SK-N-DZ (cell line): ENCODE data around the gene AGFG1.

ENCODE experiments used
- DNase-seq: peaks from one replicate; pipeline ENCODE4 v3.0.0-alpha.2; 2015; ENCODE audit warnings: low spot score

AGFG1 gene

GRCh38 chr2:227608561-227609338 lies 136.8 kb downstream of the AGFG1 start:
- no peak for DNase-seq

DNA sequence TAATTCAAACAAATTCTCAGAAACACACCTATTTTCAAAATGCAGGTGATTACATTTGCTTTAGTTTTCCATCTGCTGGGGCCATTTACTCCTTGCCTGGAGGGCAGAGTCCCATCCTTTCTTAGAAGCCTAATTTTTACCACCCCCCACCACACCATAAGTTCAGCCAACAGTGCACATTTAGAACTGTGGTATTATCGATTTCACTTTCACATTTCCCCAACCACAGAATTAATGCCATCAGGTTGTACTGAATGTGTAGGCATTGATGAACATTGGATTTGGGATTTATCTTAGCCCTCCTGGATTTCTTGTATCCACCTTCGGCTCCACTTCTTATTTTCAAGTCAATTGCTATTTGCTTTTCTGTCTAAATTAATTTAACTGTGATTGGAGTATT lies 138.2 kb downstream of the AGFG1 start:
- no peak for DNase-seq
